ENCODE results near the gene DISP3.
A peak's percentile ranks its signal among the peaks of the same experiment; 100 is the strongest.

The DISP3 gene

GRCh38 chr1:11478571-11479374 lies at the start of gene DISP3:
TSS of gene DISP3 (plus strand) at chr1:11479155. CDS start at chr1:11500993, 21,838 bp downstream.
- DNase-seq = peak; percentile 97

DNA sequence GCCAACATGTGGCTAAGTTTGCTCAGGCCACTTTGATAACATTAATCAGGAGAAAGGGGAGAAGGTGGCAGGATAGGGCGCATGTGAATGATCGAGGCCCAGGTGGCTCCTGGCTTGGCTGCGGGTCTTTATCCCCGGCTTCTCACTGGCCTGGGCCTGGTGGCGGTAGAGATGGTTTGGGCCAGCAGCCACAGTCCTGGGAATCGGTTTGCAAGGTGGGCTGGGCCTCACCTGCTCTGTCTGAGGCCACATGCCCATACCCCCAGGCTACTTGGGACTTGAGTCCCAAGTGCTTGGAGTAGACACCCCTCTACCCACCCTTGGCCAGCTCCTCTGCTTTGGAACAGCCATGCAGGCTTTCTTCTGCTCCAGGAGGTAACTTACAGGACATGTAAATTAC lies 49.7 kb upstream of the DISP3 start:
- no peak for DNase-seq

- DNase-seq = no peak
Measured at GRCh38 chr1:11429935-11430334, 49.0 kb upstream of the DISP3 start.

DNA sequence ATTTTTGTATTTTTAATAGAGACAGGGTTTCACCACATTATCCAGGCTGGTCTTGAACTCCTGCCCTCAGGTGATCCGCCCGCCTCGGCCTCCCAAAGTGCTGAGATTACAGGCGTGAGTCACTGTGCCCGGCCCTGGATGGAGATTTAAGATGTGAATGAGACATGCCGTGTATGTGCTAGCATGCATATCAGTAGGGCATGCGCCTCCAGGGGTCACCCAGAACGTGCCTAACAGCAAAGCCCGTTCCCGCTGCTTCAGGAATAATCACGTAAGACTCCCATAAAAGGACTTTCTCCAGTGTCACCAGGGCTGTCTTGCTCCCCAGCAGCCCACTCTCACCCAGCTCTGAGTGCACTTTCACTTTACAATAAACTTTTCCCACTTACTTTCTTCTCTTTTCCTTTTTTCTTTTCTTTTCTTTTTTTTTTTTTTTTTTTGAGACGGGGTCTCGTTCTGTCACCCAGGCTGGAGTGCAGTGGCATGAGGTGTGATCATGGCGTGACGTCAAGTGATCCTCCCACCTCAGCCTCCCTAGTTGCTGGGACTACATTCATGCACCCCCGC lies 46.9 kb upstream of the DISP3 start:
- no peak for DNase-seq

DNA sequence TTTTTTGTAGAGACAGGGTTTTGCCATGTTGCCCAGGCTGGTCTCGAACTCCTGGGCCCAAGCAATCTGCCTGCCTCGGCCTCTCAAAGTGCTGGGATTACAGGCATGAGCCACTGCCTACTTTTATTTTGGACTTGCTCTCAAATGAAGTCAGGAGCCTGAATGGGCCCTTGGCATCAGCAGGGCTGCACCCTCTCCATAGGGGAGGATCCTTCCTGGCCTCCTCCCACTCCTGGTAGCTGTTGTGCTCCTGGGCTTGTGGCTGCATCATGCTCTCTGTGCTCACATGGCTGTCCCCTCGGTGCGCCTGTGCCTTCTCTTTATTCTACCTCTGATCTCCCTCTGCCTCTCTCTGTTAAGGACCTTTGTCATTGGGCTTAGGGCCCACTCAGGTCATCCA lies 46.4 kb upstream of the DISP3 start:
- no peak for DNase-seq

DNA sequence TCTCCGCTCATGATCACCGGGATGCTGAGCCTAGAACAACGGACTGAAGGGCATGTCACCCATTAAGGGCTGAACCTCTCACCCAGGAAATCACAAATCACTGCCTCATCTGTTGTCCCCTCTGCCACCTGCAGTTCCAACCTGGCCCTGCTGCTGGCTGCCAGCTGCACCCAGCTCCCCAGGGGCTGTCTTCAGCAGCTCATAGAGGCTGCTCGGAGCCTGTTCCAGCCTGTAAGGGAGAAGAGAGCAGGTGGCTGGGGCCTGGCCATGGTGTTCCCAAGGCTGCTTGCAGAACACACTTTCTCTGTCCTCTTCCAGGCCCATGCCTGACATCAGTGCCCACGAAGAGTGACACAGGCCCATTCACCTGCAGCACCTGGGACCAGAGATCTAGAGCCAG lies 44.5 kb upstream of the DISP3 start:
- peak; percentile 70 for DNase-seq

DNA sequence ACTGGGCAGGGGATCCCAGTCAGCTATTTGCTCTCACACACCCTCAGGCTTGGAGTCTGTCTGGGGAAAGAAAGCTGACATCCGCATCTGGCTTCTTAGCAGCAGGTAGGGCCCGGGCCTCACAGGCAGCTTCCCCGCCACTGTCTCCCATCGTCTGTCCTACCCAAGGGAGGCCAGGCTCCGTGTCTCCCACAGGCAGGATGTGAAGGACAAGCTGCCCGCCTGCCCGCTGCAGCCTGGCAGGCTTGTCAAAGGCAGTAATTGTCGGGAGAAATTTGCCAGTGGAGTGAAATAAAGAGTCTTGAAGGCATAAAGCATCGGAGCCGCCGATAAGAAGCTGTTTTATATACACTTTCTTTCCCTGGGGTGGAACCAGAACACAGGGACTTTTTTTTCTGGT lies 44.0 kb upstream of the DISP3 start:
- DNase-seq = peak; percentile 68

DNA sequence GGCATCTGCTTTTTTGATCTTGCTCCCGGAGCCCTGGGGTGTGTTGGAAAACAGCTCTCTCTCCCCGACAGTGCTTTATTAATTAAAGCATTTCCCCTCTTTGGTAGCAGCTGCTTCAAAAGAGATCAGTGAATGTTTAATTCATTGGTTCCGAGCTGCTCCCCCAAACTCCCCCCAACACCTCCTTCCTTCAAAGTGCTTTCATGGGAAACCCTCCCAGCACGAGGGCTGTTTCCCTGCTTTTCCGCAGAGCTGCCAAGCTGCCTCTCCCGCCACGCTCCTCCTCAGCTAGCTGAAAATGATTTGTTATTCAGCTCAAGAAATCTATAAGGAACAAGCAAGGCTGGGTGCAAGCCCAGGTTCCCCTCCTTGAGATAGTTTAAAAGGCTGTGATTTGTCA lies 40.0 kb upstream of the DISP3 start:
- DNase-seq = peak; percentile 50

DNA sequence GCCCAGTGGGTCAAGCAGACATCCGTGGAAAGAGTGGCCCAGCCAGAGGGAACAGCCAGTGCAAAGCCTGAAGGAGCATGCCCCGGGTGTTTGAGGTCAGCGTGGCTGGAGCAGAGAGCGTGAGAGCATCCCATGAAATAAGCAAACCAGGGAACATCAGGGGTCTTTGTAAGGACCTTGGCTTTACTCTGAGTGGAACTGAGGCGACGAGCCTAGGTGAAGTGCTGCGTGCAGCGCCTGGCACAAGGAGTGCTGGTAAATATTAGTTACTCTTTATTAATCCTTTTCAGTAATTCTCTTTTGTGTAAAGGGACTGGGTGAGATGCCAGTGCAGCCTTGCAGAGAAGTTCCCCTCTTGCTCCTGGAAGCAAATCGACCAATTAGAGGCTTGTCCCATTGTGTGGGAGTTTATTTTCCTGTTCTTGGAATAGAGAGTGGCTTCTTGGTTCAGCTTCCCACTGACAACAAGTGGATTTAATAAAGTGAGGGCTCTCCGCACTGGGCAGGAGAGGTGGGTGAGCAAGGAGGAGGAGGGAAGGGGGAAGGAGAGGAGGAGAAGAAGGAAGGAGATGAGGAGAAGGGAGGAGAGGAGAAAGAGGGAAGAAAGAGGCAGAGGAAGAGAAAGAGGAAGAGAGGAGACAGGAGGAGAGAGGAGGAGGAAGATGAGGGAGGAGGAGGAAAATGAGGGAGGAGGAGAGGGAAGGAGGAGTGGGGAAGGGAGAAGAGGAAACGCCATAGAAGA lies 37.6 kb upstream of the DISP3 start:
- no peak for DNase-seq

DNA sequence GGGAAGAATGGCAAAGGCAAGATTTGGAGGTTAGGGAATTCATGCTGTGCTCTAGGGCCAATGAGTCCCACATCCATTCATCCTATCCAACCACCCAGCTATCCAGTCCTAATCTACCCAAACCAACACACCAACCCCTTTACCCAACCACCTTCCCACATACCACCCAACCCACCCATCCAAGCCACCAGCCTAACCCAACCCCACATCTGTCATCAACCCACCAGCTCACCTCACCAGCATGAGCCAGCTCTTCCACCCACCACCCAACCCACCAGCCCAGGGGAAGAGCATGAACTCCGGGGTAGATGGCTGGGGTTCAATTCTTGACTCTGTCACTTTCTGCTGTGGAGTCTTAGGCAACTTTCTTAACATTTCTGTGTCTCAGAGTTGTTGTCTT lies 35.9 kb upstream of the DISP3 start:
- no peak for DNase-seq

- peak; percentile 71 for DNase-seq
Measured at GRCh38 chr1:11443961-11444658, 34.8 kb upstream of the DISP3 start.

DNA sequence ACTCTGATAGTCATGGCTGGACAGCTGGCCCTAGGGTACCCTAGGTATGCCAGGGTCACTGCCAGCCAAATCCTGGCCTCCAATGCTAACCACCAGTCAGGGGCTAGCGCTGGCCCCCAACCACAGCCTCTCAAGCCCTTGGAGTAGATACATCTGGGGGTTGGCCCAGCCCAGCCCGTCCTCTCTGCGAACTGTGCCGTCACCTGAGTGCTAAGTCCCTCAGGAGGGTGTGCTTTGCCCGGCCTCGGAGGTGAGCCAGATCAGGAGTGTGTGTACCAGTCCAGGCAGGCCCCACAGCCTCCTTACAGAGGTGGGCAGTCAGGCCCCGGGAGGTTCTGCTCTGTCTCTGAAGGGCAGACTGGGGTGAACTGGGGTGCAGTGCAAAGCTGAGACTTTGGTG lies 34.0 kb upstream of the DISP3 start:
- DNase-seq = peak; percentile 41

GRCh38 chr1:11447903-11448302 lies 31.1 kb upstream of the DISP3 start:
- DNase-seq = no peak

- peak; percentile 44 for DNase-seq
Measured at GRCh38 chr1:11448373-11449099, 30.4 kb upstream of the DISP3 start.

GRCh38 chr1:11449100-11449403 lies 29.9 kb upstream of the DISP3 start:
- DNase-seq = no peak

GRCh38 chr1:11450310-11450709 lies 28.6 kb upstream of the DISP3 start:
- DNase-seq = no peak

- peak; percentile 62 for DNase-seq
Measured at GRCh38 chr1:11453742-11454491, 25.0 kb upstream of the DISP3 start.

DNA sequence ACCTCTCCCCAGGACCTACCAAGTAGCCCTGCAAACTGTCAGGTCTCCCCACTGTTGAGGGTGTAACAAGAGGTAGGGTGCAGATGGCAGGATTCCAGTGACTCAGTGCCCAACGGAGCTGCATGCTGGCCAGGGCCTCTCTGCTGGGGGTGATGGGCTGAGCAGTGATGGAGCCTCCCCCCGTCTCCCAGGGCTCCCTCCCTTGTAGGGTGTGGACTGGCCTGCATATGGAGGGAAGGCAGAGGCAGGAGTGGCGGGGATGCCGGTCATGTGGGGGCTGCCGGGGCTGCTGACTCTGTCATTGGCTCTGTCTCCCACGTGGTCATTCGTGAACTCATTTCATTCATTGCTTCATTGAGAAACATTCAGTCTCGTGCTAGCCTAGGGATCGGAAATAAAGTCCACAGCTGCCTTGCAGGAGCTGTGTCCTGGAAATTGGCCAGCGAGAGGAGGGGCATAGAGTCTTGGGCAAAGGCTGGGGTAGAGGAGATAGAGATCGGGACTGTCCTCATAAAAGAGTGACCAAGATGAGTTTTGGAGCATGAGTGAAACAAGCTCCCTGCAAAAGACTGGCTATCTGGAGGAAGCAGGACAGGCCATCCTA lies 22.9 kb upstream of the DISP3 start:
- no peak for DNase-seq

- DNase-seq = no peak
Measured at GRCh38 chr1:11456965-11457364, 22.0 kb upstream of the DISP3 start.

DNA sequence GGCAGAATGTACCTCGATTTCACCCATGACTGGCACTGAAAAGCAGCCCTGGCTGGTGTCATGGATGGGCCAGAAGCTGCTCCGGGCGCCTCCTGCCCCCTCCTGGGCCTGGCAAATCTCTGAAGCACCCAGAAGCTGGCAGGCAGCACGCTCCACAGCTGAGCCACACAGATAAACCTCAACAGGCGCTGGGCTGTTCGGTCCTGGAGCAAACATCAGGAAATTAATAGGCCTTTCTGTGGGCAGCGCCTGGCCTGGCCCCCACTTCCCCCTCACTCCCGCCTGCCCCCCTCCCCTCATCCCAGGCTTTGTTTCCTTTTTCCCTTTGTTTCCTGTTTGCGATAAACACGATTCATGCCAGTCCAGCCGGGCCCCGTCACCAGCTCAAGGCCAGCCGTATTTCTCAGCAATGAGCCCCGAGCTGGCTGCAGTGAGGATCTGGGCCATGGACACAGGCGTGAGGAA lies 20.1 kb upstream of the DISP3 start:
- peak; percentile 77 for DNase-seq

DNA sequence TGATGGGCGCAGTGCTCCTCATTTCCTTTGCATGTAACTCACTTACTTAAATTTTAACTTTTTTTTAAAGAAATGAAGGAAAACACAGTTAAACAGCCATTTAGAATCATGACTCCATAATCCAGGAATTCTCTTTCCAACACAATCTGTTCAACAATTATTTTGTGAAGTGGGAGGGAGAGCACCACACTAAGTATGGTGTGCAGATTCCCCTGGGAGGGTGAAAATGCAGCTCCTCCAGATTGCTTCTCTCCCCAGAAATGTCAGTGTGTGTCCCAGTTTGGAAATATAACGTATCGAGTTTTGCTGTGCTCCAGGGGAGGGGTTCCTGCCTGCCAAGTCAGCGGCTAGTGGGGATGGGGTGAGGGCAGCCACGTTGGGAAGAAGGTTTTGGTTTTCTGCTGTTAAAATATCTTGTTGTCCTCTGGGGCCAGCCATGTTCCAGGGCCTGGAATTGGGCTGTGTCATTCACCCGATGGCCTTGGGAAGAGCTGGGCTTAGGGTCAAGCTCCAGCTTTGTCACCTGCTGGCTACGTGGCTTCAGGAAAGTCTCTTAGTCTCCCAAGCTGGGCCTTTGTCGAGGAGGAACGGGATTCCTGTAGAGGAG lies 17.3 kb upstream of the DISP3 start:
- DNase-seq = no peak

Measured in retina (tissue), 1 donor.